Activated CD4-positive, alpha-beta T cell treated with anti-CD3 and anti-CD28 coated beads, Interleukin-2, amount 50 U/mL, for 4 hours (primary cell): Measurements from ENCODE around the gene STEAP1B.
A peak's percentile ranks its signal among the peaks of the same experiment; 100 is the strongest.
"Not testable (repeated sequence)": the region's sequence is repeated elsewhere in the genome, so short reads cannot be mapped to it uniquely, and the experiment has no call there.

Source experiments
- DNase-seq, 2 experiments: peaks; one replicate each; pipeline ENCODE4 v3.0.0-alpha.2; 2020

STEAP1B gene

GRCh38 chr7:22499888-22500689 is at the start of gene STEAP1B:
Gene STEAP1B, minus strand, starts transcription at chr7:22500188. Its CDS starts 5,333 bp downstream, at chr7:22494855.
- DNase-seq, result peak; percentile 74 to 76

- DNase-seq, result no peak
Observed at GRCh38 chr7:22549051-22549450, 49.1 kb upstream of the STEAP1B start.

- no peak for DNase-seq
Observed at GRCh38 chr7:22548313-22548712, 48.3 kb upstream of the STEAP1B start.

- DNase-seq, result no peak
Observed at GRCh38 chr7:22546769-22547168, 46.8 kb upstream of the STEAP1B start.

- DNase-seq, result no peak
Observed at GRCh38 chr7:22545529-22545928, 45.5 kb upstream of the STEAP1B start.

DNA sequence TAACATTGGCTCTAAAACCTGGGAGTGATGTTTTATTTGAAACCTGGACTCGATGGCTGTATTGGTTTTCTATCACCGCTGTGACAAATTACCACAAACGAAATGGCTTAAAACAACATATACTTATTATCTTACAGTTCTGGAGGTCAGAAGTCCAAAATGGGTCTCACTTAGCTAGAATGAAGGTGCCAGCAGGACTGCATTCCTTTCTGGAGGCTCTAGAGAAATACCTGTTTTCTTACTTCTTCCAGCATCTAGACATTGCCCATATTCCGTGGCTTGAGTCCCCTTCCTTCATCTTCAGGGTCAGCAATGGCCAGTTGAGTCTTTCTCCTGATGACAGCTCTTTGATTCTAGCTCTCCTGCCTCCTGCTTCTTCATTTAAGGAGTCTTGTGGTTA is 44.3 kb upstream of the STEAP1B start:
- DNase-seq, result no peak

DNA sequence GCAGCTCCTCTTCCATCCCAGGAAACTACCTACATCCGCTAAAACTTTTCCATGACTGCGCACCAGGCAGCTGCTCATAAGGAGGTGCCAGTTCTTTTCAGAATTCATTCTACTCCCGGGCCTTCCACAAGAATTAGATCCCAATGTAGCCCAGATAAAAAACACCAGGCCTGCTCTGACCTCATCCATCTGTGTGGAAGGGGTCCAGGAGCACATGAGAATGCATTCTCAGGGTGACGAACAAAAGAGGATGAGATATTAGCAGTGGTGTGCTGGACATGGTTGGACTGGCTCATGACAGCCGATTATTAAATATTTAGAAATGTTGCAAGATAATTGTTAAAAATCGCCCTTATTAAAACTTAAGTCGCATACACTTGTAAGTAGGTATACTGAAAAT is 43.2 kb upstream of the STEAP1B start:
- DNase-seq, result no peak

- DNase-seq, result no peak
Observed at GRCh38 chr7:22542669-22543068, 42.7 kb upstream of the STEAP1B start.

- no peak for DNase-seq
Observed at GRCh38 chr7:22542254-22542653, 42.3 kb upstream of the STEAP1B start.

DNA sequence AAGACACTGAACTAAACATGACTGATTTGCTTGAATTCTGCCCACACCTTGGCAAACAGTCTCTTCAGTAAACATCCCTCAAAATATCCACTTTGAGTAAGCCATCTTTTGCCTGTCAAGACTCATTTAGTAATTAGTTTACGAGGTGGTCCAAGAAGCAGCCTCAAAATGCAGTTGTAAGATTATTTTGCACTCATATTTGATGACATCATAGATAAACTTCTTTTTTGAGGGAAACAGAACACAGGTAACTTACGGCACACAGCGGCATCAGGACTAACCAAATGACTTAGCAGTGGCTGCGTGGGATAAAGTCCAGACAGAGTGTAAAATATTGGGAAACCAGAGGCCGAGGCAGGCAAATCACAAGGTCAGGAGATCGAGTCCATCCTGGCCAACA is 41.8 kb upstream of the STEAP1B start:
- DNase-seq, result no peak

DNA sequence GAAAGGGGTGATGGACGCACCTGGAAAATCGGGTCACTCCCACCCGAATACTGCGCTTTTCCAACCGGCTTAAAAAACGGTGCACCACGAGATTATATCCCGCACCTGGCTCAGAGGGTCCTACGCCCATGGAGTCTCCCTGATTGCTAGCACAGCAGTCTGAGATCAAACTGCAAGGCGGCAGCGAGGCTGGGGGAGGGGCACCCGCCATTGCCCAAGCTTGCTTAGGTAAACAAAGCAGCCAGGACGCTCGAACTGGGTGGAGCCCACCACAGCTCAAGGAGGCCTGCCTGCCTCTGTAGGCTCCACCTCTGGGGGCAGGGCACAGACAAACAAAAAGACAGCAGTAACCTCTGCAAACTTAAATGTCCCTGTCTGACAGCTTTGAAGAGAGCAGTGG is 28.5 kb upstream of the STEAP1B start:
- not testable (repeated sequence) for DNase-seq

- not testable (repeated sequence) for DNase-seq
Observed at GRCh38 chr7:22524353-22524947, 24.5 kb upstream of the STEAP1B start.

DNA sequence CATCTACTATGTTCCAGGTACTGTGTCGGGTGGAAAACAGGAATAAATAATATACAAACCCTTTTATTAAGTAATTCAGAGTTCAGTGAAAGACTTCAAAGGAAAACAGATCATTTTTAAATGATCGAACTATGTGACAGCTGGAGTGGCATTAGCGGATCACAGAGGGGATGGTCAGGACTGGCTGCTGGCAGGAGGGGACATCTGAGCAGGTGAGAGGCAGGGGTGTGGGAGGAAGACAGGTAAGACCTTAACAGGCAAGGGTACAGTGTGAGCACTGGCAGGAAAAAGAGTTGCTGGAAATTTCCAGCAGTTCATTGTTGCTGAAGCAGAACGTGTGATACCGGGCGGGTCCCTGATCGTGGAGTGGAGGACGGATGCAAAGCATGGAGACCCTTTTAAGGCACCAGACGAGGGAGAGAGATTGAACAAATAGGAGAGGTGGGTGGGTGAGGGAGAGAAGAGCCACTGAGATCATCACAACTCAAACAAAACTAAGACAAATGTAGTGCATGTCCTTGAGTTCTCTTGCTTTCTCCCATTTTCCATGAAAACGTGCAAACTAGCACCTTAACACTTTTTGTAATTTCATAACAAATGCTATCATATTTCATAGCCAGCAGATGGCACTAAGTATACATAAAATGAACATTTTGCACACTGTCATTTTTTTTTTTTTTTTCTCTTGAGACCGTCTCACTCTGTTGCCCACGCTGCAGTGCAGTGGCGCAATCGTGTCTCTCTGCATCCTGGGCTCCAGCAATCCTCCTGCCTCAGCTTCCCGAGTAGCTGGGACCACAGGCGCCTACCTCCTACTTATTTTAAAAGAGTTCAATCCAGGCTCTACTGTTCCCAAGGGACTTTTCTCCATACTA is 23.7 kb upstream of the STEAP1B start:
- not testable (repeated sequence) for DNase-seq

DNA sequence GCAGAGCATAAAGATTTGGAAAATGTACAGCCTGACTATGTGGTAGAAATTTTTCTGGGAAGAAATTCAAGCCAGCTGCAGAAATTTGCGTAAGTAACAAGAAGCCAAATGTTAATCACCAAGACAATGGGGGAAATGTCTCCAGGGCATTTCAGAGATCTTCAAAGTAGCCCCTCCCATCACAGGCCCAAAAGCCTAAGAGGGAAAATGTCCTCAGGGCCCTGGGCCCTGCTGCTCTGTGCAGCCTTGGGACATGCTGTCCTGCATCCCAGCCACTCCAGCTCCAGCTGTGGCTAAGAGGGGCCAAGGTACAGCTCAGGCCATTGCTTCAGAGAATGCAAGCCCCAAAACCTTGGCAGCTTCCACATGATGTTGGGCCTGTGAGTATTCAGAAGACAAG is 19.6 kb upstream of the STEAP1B start:
- not testable (repeated sequence) for DNase-seq

DNA sequence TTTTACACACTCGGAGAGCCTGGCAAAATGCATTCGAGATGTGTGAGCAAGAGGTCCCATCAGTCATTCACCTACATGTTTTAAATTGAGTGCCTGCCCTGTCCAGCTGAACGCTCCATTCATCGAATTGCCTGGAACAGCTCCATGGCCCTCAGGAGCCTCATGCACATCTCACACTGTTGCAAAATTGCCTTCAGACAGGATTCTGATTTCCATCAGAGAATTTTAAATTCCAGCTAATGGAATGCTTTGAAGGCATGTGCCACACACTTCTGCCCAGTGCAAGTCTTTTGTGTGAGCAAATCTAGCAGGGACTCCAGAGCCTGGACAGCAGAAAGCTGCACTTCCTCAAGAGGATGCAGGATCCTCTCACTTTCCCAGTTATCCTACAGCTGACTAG is 17.0 kb upstream of the STEAP1B start:
- DNase-seq, result not testable (repeated sequence)

GRCh38 chr7:22514963-22515362 is 15.0 kb upstream of the STEAP1B start:
- not testable (repeated sequence) for DNase-seq

DNA sequence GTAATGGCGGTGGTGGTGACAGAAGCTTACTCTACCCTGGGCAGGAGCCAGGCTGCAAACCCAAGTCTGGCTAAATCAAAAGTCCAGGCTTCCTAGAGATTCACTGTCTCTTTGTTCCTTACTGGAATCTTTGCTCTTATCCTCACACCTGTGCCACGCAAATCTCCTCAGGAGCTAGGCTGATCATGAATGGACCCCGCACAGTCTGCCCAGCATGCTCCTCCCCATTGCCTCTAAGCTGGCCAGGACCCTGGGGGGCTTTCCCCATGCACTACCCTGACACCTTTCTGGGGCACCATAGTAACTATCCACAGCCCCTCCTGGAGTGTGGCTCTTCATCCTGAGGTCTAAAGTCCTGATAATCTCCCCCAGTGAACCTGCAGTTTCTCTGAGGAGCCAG is 7.3 kb upstream of the STEAP1B start:
- not testable (repeated sequence) for DNase-seq

DNA sequence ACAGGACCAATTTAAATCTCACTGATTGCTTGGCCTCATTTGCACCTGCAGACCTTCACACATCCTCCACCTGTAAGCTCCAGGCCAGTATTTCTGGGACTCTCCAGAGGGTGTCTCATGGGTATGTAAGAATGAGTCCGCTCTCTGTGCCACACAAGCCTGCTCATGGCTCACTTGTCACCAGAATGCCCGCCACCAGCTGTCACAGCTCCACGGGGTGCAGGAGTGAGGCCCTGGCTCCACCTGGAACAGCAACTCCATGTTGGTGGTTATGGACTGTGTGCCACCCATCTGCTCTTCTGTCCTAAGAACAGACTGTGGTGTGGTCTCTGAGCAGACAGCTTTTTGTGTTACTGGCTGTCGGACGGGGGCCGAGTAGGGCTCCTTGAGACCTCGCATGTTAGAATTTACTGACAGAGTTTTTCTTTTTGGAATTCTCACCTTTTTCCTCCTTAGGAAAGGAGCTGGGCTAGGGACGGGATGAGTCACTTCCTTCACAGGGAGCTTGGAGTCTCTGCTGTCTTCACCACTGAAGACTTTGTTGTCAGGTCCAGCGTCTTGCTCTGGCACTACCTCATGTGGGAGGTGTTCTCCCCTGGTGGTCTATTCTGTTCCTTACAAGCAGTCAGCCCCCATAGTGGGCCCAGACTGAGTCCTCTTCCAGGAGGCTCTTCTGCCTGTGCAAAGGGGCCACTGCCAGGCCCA is 6.5 kb upstream of the STEAP1B start:
- DNase-seq, result not testable (repeated sequence)

DNA sequence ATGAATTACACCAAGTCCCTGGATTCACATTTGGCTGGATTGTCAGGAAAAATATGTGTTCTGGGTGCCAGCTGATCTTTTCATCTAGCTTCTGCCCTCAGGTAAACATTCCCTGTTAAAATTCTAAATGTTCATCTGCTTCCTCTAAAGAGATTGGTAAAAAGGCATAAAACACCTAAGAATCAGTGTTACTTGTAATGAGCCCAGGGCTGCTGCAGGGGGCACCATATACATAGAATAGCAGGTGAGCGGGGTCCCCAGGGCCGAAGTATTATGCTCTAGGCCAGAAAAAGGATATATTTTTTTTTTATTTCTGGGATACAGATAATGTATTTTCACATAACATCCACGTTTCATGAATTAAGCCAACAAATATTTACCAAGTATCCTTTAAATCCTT is 4.5 kb upstream of the STEAP1B start:
- not testable (repeated sequence) for DNase-seq

DNA sequence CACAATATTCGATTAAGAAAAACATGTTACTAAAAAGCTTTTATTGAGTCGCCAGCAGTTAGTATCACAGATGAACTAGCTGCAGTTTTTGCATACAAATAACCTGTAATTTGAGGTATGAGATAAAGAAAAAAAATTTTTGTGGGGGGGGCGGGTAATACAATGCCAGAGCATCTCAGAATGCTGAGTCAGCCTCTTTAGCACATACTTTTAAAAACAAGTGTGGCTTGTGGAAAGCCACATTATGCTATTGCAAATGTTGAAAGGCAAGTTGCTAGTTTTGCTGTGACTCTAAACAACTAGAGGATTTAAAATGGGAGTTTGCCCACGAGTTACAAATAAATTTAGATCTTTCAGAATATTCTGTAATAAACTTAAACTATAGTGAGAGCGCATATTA is 2.1 kb upstream of the STEAP1B start:
- not testable (repeated sequence) for DNase-seq

- not testable (repeated sequence) for DNase-seq
Observed at GRCh38 chr7:22501336-22501735, 1.3 kb upstream of the STEAP1B start.

- DNase-seq, result no peak
Observed at GRCh38 chr7:22499044-22499443, 944 bp downstream of the STEAP1B start.

- not testable (repeated sequence) for DNase-seq
Observed at GRCh38 chr7:22496912-22497311, 3.1 kb downstream of the STEAP1B start.
